ENCODE measurements around the gene LTBP1.
A peak's percentile ranks its signal among the peaks of the same experiment; 100 is the strongest.

The LTBP1 gene

DNA sequence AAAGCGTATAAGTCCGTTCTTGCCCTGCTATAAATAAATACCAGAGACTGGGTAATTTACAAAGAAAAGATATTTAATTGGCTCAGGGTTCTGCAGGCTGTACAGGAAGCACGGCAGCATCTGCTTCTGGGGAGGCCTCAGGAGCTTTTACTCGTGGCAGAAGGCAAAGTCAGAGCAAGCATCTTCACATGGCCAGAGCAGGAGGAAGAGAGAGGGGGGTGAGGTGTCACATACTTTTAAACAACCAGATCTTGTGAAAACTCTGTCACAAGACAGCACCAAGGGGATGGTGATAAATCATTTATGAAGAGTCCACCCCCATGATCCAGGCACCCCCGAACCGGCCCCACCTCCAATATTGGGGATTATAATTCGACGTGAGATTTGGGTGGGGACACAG, 130.6 kb downstream of the LTBP1 start:
- Mint-ChIP-seq H3K4me1 (peaks cover 20% of the 10 kb centered on the region), H3K27ac (peak overlapping the region in 1 of 3 experiments; percentile 21), H3K36me3 (ENCODE audit: low read depth) (peaks cover 9% of the 10 kb centered on the region), H3K9me3 (no peaks in the 10 kb centered on the region), H3K27me3 (ENCODE audit: low read depth) (no peaks in the 10 kb centered on the region), H3K4me3 (no peak overlapping the region)
- TF ChIP-seq, protein P1, sequence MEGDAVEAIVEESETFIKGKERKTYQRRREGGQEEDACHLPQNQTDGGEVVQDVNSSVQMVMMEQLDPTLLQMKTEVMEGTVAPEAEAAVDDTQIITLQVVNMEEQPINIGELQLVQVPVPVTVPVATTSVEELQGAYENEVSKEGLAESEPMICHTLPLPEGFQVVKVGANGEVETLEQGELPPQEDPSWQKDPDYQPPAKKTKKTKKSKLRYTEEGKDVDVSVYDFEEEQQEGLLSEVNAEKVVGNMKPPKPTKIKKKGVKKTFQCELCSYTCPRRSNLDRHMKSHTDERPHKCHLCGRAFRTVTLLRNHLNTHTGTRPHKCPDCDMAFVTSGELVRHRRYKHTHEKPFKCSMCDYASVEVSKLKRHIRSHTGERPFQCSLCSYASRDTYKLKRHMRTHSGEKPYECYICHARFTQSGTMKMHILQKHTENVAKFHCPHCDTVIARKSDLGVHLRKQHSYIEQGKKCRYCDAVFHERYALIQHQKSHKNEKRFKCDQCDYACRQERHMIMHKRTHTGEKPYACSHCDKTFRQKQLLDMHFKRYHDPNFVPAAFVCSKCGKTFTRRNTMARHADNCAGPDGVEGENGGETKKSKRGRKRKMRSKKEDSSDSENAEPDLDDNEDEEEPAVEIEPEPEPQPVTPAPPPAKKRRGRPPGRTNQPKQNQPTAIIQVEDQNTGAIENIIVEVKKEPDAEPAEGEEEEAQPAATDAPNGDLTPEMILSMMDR (IDR thresholded peaks at IDR 0.05; ENCODE audit: unreplicated experiment in 3 of 3), result no peak

DNA sequence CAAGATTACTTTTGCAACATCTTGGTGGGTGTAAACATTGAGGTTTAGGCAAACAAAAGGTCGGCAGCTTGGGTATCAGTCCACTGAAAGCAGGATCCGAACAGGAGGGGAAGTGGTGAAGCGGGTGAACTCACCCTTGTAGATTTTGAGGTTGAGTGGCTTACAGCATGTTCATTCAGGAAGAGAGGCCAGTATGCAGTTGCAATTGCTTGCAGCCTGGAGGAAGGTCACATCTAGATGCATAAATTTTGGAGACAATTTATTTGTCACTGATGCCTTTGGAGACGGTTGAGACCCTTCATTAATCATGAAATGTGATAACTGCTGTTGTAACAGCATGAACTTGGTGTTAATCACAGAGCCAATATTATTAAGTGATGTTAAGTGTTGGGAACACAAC, 131.1 kb downstream of the LTBP1 start:
- no peaks in the 10 kb centered on the region for H3K9me3 Mint-ChIP-seq
- H3K36me3 Mint-ChIP-seq (ENCODE audit: low read depth), result peaks cover 10% of the 10 kb centered on the region
- H3K27me3 Mint-ChIP-seq (ENCODE audit: low read depth), result no peaks in the 10 kb centered on the region
- H3K4me1 Mint-ChIP-seq, result peaks cover 20% of the 10 kb centered on the region
- TF ChIP-seq, protein P1 (IDR thresholded peaks at IDR 0.05; ENCODE audit: unreplicated experiment in 3 of 3), result no peak
- no peak overlapping the region for H3K4me3 Mint-ChIP-seq
- H3K27ac Mint-ChIP-seq, result no peak overlapping the region

DNA sequence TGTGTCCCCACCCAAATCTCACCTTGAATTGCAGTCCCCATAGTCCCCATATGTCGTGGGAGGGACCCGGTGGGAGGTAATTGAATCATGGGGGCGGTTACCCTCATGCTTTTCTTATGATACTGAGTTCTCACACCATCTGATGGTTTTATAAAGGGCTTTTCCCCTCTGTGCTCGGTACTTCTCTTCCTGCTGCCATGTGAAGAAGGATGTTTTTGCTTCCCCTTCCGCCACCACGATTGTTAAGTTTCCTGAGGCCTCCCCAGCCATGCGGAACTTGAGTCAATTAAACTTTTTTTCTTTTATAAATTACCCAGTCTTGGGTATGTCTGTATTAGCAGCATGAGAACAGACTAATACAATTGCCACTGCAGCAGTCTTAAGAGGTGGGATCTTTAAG, 134.9 kb downstream of the LTBP1 start:
- TF ChIP-seq, protein P1 (IDR thresholded peaks at IDR 0.05; ENCODE audit: unreplicated experiment in 3 of 3), result no peak
- Mint-ChIP-seq H3K27me3 (ENCODE audit: low read depth) (peaks cover 4% of the 10 kb centered on the region), H3K4me1 (peaks cover 44% of the 10 kb centered on the region), H3K9me3 (no peaks in the 10 kb centered on the region), H3K36me3 (ENCODE audit: low read depth) (peaks cover 10% of the 10 kb centered on the region), H3K4me3 (no peak overlapping the region), H3K27ac (peak overlapping the region in 1 of 3 experiments; percentile 3)

DNA sequence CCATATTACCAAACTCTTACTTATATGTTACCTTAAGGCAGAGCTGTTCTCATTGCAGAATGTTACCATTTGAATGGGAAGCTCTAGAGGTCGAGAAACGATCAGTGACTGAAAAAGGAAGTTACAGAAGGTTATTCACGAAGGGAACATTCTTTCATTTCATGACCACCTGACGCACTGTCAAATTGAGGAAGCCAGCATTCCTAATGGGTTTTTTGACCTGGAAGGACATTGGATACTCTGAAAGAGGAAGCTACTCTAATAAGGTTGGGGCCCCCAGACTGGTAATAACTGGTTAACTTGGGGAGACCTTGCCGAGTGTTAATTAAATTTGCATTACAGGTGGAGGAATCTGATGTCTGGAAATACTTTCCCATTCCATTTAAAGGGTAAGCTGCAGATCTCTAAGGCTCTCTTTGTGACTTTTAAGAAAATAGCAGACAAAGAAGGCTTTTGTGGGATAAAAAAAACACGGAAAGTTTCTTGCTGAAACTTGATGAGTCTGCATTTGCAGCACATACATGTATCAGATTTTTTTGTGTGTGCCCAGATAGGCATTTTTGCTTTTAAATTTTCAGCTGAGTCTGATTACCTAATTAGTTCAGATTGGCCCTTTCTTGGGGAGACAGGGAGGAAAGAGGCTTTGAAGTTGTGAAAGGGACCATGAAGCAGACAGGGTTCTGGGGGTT, 137.1 kb downstream of the LTBP1 start:
- H3K9me3 Mint-ChIP-seq, result no peaks in the 10 kb centered on the region
- no peak overlapping the region for H3K4me3 Mint-ChIP-seq
- peak overlapping the region; percentile 51 to 74 (median 60) for H3K27ac Mint-ChIP-seq
- H3K4me1 Mint-ChIP-seq, result peaks cover 31% of the 10 kb centered on the region
- TF ChIP-seq, protein P1 (IDR thresholded peaks at IDR 0.05; ENCODE audit: unreplicated experiment in 3 of 3), result no peak
- peaks cover 10% of the 10 kb centered on the region for H3K36me3 Mint-ChIP-seq (ENCODE audit: low read depth)
- H3K27me3 Mint-ChIP-seq (ENCODE audit: low read depth), result peaks cover 4% of the 10 kb centered on the region

DNA sequence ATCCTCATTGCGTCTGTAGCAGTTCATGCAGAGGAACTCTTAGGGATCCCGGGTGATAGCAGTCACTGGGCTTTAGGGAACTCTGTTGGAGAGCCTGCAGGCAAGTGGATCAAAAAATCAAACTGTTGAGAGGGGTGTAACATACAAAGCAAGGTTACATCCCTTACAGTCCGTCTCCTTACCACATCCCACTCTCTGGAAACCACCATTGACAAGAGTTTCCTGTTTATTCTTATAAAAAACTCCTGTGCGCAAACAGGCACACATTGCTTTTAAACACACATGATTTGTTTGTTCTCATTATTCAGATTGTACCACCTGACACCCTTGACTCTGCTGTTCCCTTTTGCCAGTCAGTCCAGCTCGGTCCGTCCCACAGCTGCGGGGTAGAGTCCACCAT, 137.7 kb downstream of the LTBP1 start:
- TF ChIP-seq, protein P1 (IDR thresholded peaks at IDR 0.05; ENCODE audit: unreplicated experiment in 3 of 3), result no peak
- Mint-ChIP-seq H3K36me3 (ENCODE audit: low read depth) (peaks cover 10% of the 10 kb centered on the region), H3K9me3 (no peaks in the 10 kb centered on the region), H3K27ac (peak overlapping the region; percentile 51 to 74 (median 60)), H3K4me3 (no peak overlapping the region), H3K27me3 (ENCODE audit: low read depth) (peaks cover 4% of the 10 kb centered on the region), H3K4me1 (peaks cover 31% of the 10 kb centered on the region)

DNA sequence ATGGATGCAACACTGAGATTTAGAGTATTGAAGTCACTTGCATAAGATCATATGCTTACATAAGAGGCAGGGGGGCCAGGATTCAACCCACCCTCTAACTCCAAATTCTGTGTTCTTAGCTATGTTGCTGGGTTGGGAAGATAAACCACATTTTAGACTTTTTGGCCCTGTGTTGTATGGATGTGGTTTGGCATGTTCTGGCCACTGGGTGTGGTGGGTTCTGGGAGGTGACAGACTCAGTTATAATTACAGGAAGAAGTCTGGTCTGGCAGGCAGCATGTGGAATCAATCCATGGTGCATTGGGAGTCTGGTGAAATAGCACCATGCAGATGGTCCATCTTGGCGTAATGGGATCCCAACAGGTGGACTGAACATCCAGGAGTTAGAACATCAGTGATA, 138.9 kb downstream of the LTBP1 start:
- Mint-ChIP-seq H3K4me1 (peaks cover 31% of the 10 kb centered on the region), H3K27me3 (ENCODE audit: low read depth) (peaks cover 4% of the 10 kb centered on the region), H3K9me3 (peaks cover 3% of the 10 kb centered on the region), H3K4me3 (no peak overlapping the region), H3K36me3 (ENCODE audit: low read depth) (peaks cover 10% of the 10 kb centered on the region), H3K27ac (peak overlapping the region in 1 of 3 experiments; percentile 42)
- TF ChIP-seq, protein P1 (IDR thresholded peaks at IDR 0.05; ENCODE audit: unreplicated experiment in 3 of 3), result no peak

Measured in nephron (organoid).